H1 (cell line): ENCODE measurements around the gene MCC. TPM values are rescaled to one million over a fixed set of nuclear protein-coding genes. Genes with fewer than 3 reads are reported as not detected.

ENCODE experiments used
- CTCF ChIA-PET: fragments of 300-600 bp; sonication (Branson Sonifier 250); formaldehyde crosslinking; loops from one replicate; lab custom pipeline; 2021; ENCODE audit not compliant: partially characterized antibody; lab: Charles Lee
- POLR2A ChIA-PET: fragments of 300-600 bp; sonication (Branson Sonifier 250); formaldehyde crosslinking; loops from one replicate; lab custom pipeline; 2021; ENCODE audit warnings: inconsistent platforms; ENCODE audit not compliant: partially characterized antibody; lab: Charles Lee
- DNase-seq, 2 experiments: peaks; one replicate each; pipeline versions ENCODE4 v3.0.0 to v3.0.0-alpha.2; 2010 to 2022; ENCODE audit warnings: low spot score in 2 of 2, low read depth in 1 of 2, mixed read lengths in 1 of 2
- FAIRE-seq: peaks from 2 replicates; lab custom pipeline; 2011; peaks lifted over from hg19 to GRCh38; lab: Jason Lieb, UNC
- H2AFZ ChIP-seq: 2 replicates; pipeline ENCODE4 v1.8.1; 2012; ENCODE audit warnings: low read length, inconsistent platforms
- H2AK5ac ChIP-seq: 2 replicates; pipeline ENCODE4 v1.6.1; 2013; ENCODE audit warnings: low read depth, low read length
- H2BK120ac ChIP-seq: replicated peaks from 2 replicates; pipeline ENCODE3; 2013; ENCODE audit warnings: low read depth, low read length, inconsistent platforms
- H2BK12ac ChIP-seq: 2 replicates; pipeline ENCODE4 v1.6.1; 2013; ENCODE audit warnings: low read depth, low read length
- H2BK15ac ChIP-seq: 2 replicates; pipeline ENCODE4 v1.6.1; 2013; ENCODE audit warnings: low read length
- H2BK20ac ChIP-seq: 2 replicates; pipeline ENCODE4 v1.6.1; 2013; ENCODE audit warnings: low read length
- H2BK5ac ChIP-seq: 2 replicates; pipeline ENCODE4 v1.6.1; 2013; ENCODE audit warnings: low read depth, low read length
- H3K14ac ChIP-seq: 2 replicates; pipeline ENCODE4 v1.6.1; 2013; ENCODE audit warnings: inconsistent platforms; ENCODE audit not compliant: insufficient read length
- H3K18ac ChIP-seq: 2 replicates; pipeline ENCODE4 v1.6.1; 2013; ENCODE audit warnings: low read length; ENCODE audit errors: extremely low read depth
- H3K23ac ChIP-seq: 2 replicates; pipeline ENCODE4 v1.6.1; 2013; ENCODE audit warnings: inconsistent platforms; ENCODE audit not compliant: insufficient read length
- H3K23me2 ChIP-seq: 2 replicates; pipeline ENCODE4 v1.6.1; 2013; ENCODE audit warnings: low read depth, low read length
- H3K27ac ChIP-seq: 2 replicates; pipeline ENCODE4 v1.6.1; 2011; ENCODE audit warnings: low read depth, low read length, inconsistent platforms
- H3K27me3 ChIP-seq, 4 experiments: replicated peaks in 1 of 4; 1 replicate in 1 of 4; 2 replicates in 3 of 4; pipeline versions ENCODE4 v1.6.1 to v1.8.1; 2011 to 2013; ENCODE audit warnings: low read length in 3 of 4, mild to moderate bottlenecking in 3 of 4, inconsistent platforms in 2 of 4, mixed read lengths in 2 of 4, moderate library complexity in 1 of 4; ENCODE audit not compliant: control insufficient read depth in 3 of 4, insufficient read depth in 3 of 4; ENCODE audit errors: extremely low read depth in 1 of 4
- H3K36me3 ChIP-seq, 4 experiments: 2 replicates each; pipeline versions ENCODE4 v1.6.1 to v1.8.1; 2011 to 2013; ENCODE audit warnings: mild to moderate bottlenecking in 4 of 4, low read length in 3 of 4, moderate library complexity in 2 of 4, control low read depth in 1 of 4, inconsistent platforms in 1 of 4; ENCODE audit not compliant: insufficient read depth in 4 of 4, control insufficient read depth in 2 of 4
- H3K4ac ChIP-seq: replicated peaks from 2 replicates; pipeline ENCODE3; 2013; ENCODE audit warnings: low read length, low read depth, mixed read lengths, inconsistent platforms; ENCODE audit not compliant: insufficient read length
- H3K4me1 ChIP-seq, 4 experiments: replicated peaks in 1 of 4; 1 replicate in 1 of 4; 2 replicates in 3 of 4; pipeline versions ENCODE4 v1.6.1 to v1.8.1; 2011 to 2013; ENCODE audit warnings: low read length in 3 of 4, inconsistent platforms in 2 of 4, mixed read lengths in 1 of 4; ENCODE audit not compliant: insufficient read depth in 4 of 4, control insufficient read depth in 3 of 4
- H3K4me2 ChIP-seq, 2 experiments: 2 replicates each; pipeline versions ENCODE4 v1.6.1 to v1.8.1; 2011 to 2013; ENCODE audit warnings: low read depth in 2 of 2, low read length in 2 of 2, control low read depth in 1 of 2, inconsistent platforms in 1 of 2, mild to moderate bottlenecking in 1 of 2; ENCODE audit not compliant: insufficient read depth in 1 of 2
- H3K4me3 ChIP-seq, 4 experiments: fragments of 200-600, 300-600 bp in 1 of 4; sonication (generic), shearing (Covaris generic), sonication (Bioruptor Twin) in 1 of 4; 2 replicates each; pipeline versions ENCODE4 v1.5.1 to v1.8.1; 2011 to 2016; ENCODE audit warnings: low read length in 4 of 4, low read depth in 3 of 4, control low read depth in 2 of 4, inconsistent platforms in 2 of 4, mild to moderate bottlenecking in 2 of 4, mixed read lengths in 1 of 4, moderate library complexity in 1 of 4; ENCODE audit not compliant: insufficient read depth in 2 of 4; ENCODE audit errors: extremely low read depth in 1 of 4
- H3K56ac ChIP-seq: replicated peaks from 2 replicates; pipeline ENCODE3; 2013; ENCODE audit warnings: low read depth, mild to moderate bottlenecking, mixed read lengths, low read length, inconsistent platforms; ENCODE audit not compliant: insufficient read length
- H3K79me1 ChIP-seq: 2 replicates; pipeline ENCODE4 v1.6.1; 2013; ENCODE audit warnings: low read depth, low read length, control low read depth
- H3K79me2 ChIP-seq, 2 experiments: 2 replicates each; pipeline versions ENCODE4 v1.6.1 to v1.8.1; 2012 to 2013; ENCODE audit warnings: low read length in 2 of 2, mild to moderate bottlenecking in 2 of 2, inconsistent platforms in 1 of 2; ENCODE audit not compliant: insufficient read depth in 2 of 2, control insufficient read depth in 1 of 2
- H3K9ac ChIP-seq, 4 experiments: replicated peaks in 1 of 4; 1 replicate in 1 of 4; 2 replicates in 3 of 4; pipeline versions ENCODE4 v1.6.1 to v1.8.1; 2011 to 2013; ENCODE audit warnings: low read depth in 3 of 4, low read length in 3 of 4, control low read depth in 2 of 4, mild to moderate bottlenecking in 2 of 4, moderate library complexity in 2 of 4, inconsistent platforms in 1 of 4; ENCODE audit errors: extremely low read depth in 1 of 4
- H3K9me3 ChIP-seq, 2 experiments: 2 replicates each; pipeline versions ENCODE4 v1.6.1 to v1.8.1; 2012 to 2013; ENCODE audit warnings: mild to moderate bottlenecking in 2 of 2, moderate library complexity in 2 of 2, control low read depth in 1 of 2, inconsistent platforms in 1 of 2, low read depth in 1 of 2, low read length in 1 of 2, mixed read lengths in 1 of 2; ENCODE audit not compliant: insufficient read depth in 2 of 2
- H4K20me1 ChIP-seq, 2 experiments: replicated peaks in 1 of 2; 2 replicates each; pipeline versions ENCODE3 to v1.8.1; 2011 to 2013; ENCODE audit warnings: inconsistent platforms in 2 of 2, low read length in 2 of 2, mild to moderate bottlenecking in 1 of 2; ENCODE audit not compliant: insufficient read depth in 2 of 2, control insufficient read depth in 1 of 2
- H4K5ac ChIP-seq: 2 replicates; pipeline ENCODE4 v1.6.1; 2013; ENCODE audit warnings: low read length, low read depth, mixed read lengths, inconsistent platforms; ENCODE audit not compliant: insufficient read length
- H4K8ac ChIP-seq: 2 replicates; pipeline ENCODE4 v1.8.0; 2013; ENCODE audit warnings: mild to moderate bottlenecking, moderate library complexity, low read length, inconsistent platforms; ENCODE audit not compliant: insufficient read depth; ENCODE audit errors: extremely low read depth
- H4K91ac ChIP-seq: replicated peaks from 2 replicates; pipeline ENCODE3; 2013; ENCODE audit warnings: low read length, mixed read lengths, inconsistent platforms; ENCODE audit not compliant: insufficient read length
- BACH1 ChIP-seq: IDR thresholded peaks from 2 replicates; pipeline ENCODE4 v1.6.1; 2012; ENCODE audit warnings: low read length, improper control_type of control experiment
- CHD2 ChIP-seq: IDR thresholded peaks from 2 replicates; pipeline ENCODE4 v1.6.1; 2012; ENCODE audit warnings: low read length, improper control_type of control experiment
- GABPA ChIP-seq: IDR thresholded peaks from 2 replicates; pipeline ENCODE4 v1.6.1; 2011; ENCODE audit warnings: mild to moderate bottlenecking, low read length, moderate library complexity, borderline replicate concordance; ENCODE audit not compliant: insufficient read depth
- HDAC6 ChIP-seq: IDR thresholded peaks from one replicate; pipeline ENCODE4 v1.7.1; 2012; ENCODE audit warnings: low read depth, mild to moderate bottlenecking, inconsistent platforms, low read length, moderate library complexity
- KDM5A ChIP-seq: fragments of 200-600 bp; IDR thresholded peaks from 2 replicates; pipeline ENCODE4 v1.7.1; 2012; ENCODE audit warnings: mild to moderate bottlenecking, low read length, inconsistent platforms, mixed read lengths
- SRF ChIP-seq: IDR thresholded peaks from 2 replicates; pipeline ENCODE4 v1.6.1; 2011; ENCODE audit warnings: mild to moderate bottlenecking, low read depth, low read length, moderate library complexity
- TAF7 ChIP-seq: optimal IDR thresholded peaks from 2 replicates; pipeline ENCODE3; 2011; ENCODE audit warnings: low read depth, mild to moderate bottlenecking, inconsistent platforms, low read length, moderate library complexity, borderline replicate concordance
- WGBS, 2 experiments: shearing (Covaris generic) in 1 of 2; methylation state at CpG; one replicate each; pipeline versions ENCODE4 v1.1.6 to v1.1.7; 2013 to 2015; ENCODE audit warnings: low lambda C conversion rate in 2 of 2, mixed read lengths in 2 of 2, inconsistent platforms in 1 of 2, low coverage in 1 of 2, missing lambda C conversion rate in 1 of 2; ENCODE audit not compliant: insufficient replicate concordance in 2 of 2, insufficient coverage in 1 of 2, insufficient read length in 1 of 2; ENCODE audit errors: extremely low coverage in 1 of 2, missing lambda C conversion rate in 1 of 2; 5-methylcytosine and 5-hydroxymethylcytosine counted together
- polyA plus RNA-seq, 7 experiments: library from polyadenylated mRNA; depleted of rRNA in 3 of 7; stranded (reverse) in 5 of 7; unstranded in 2 of 7; fragments of >200 nt in 5 of 7; fragments of 200-250 nt in 2 of 7; gene quantifications; 1 replicate in 5 of 7; 2 replicates in 1 of 7; 4 replicates in 1 of 7; pipeline versions ENCODE4 v1.2.1 to v1.2.3, GENCODE V29; 2011 to 2013; ENCODE audit warnings: missing spikeins in 2 of 7, mixed read lengths in 2 of 7
- total RNA-seq: library from RNA; stranded (reverse); fragmentation: NEBNext Ultra II Directional; extraction: Animal tissue kit (Norgen Biotek cat#: 25700); gene quantifications from 2 replicates; pipeline ENCODE4 v1.2.1, GENCODE V29; 2021
- TF ChIP-seq, protein P1 (sequence below), 3 experiments: IDR thresholded peaks; 1 replicate in 2 of 3; 2 replicates in 1 of 3; pipeline versions ENCODE4 v1.5.1 to v1.6.1; 2011; ENCODE audit warnings: low read length in 3 of 3, mild to moderate bottlenecking in 3 of 3, inconsistent platforms in 2 of 3, low read depth in 1 of 3, moderate library complexity in 1 of 3; ENCODE audit not compliant: insufficient read depth in 1 of 3; ENCODE audit errors: control extremely low read depth in 1 of 3
- TF ChIP-seq, protein P2 (sequence below): IDR thresholded peaks from 2 replicates; pipeline ENCODE4 v1.6.1; 2012; ENCODE audit warnings: low read length, inconsistent platforms

The MCC gene
- total and polyA plus RNA-seq, 2 of the 8 experiments (the other 6 are each of a cell fraction or from before 2014, with no cell fraction given), result 2.6 to 18.3 TPM

DNA sequence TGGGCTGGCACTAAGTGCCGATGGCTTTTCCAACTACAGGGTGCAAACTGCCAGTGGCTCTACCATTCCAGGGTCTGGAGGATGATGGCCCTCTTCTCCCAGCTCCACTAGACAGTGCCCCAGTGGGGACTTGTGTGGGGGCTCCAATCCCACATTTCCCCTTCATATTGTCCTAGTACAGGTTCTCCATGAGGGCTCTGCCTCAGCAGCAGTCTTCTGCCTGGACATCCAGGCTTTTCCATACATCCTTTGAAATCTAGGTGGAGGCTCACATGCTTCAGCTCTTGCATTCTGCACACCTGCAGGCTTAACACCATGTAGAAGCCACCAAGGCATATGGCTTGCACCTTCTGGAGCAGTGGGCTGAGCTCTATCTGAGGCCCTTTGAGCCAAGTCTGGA lies 123.8 kb downstream of the MCC start:
- Histone ChIP-seq H3K14ac (no peak overlapping the region), H3K36me3 (no peaks in the 10 kb centered on the region), H3K9me3 (peaks cover 6 to 8% of the 10 kb centered on the region in 2 experiments; a peak in 3 of 4 replicates), H3K18ac (no peak overlapping the region), H3K4me3 (no peak overlapping the region), H3K27me3 (no peaks in the 10 kb centered on the region), H3K23me2 (no peaks in the 10 kb centered on the region), H4K5ac (no peak overlapping the region), H3K79me1 (no peaks in the 10 kb centered on the region), H2AFZ (no peak overlapping the region), H3K9ac (no peak overlapping the region), H4K91ac (no peak overlapping the region), H3K27ac (no peak overlapping the region), H3K4me2 (no peak overlapping the region), H2BK120ac (no peak overlapping the region), H4K20me1 (no peaks in the 10 kb centered on the region), H2BK15ac (no peak overlapping the region), H3K23ac (no peak overlapping the region), H4K8ac (no peak overlapping the region), H2BK5ac (no peak overlapping the region), H2AK5ac (no peak overlapping the region), H3K4me1 (no peaks in the 10 kb centered on the region), H2BK20ac (no peak overlapping the region), H3K56ac (no peak overlapping the region), H2BK12ac (no peak overlapping the region), H3K79me2 (no peaks in the 10 kb centered on the region), H3K4ac (no peak overlapping the region)
- POLR2A ChIA-PET, result no interaction called here
- CTCF ChIA-PET, result interaction anchor here (1.0 to 1.3 kb wide), 3 partner anchors 9 to 35 kb away, joined by 3 to 4 read pairs (median 3); no protein-coding TSS in a partner anchor
- no peak for DNase-seq
- TF ChIP-seq, protein P1, sequence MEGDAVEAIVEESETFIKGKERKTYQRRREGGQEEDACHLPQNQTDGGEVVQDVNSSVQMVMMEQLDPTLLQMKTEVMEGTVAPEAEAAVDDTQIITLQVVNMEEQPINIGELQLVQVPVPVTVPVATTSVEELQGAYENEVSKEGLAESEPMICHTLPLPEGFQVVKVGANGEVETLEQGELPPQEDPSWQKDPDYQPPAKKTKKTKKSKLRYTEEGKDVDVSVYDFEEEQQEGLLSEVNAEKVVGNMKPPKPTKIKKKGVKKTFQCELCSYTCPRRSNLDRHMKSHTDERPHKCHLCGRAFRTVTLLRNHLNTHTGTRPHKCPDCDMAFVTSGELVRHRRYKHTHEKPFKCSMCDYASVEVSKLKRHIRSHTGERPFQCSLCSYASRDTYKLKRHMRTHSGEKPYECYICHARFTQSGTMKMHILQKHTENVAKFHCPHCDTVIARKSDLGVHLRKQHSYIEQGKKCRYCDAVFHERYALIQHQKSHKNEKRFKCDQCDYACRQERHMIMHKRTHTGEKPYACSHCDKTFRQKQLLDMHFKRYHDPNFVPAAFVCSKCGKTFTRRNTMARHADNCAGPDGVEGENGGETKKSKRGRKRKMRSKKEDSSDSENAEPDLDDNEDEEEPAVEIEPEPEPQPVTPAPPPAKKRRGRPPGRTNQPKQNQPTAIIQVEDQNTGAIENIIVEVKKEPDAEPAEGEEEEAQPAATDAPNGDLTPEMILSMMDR (IDR thresholded peaks at IDR 0.05; ENCODE audit: control extremely low read depth in 1 of 3, insufficient read depth in 1 of 3, low read depth in 1 of 3, low read length in 3 of 3), result no peak
- TF ChIP-seq BACH1 (no peak), HDAC6 (no peak), TAF7 (no peak), KDM5A (no peak), SRF (no peak), GABPA (no peak), CHD2 (no peak)
- TF ChIP-seq, protein P2, sequence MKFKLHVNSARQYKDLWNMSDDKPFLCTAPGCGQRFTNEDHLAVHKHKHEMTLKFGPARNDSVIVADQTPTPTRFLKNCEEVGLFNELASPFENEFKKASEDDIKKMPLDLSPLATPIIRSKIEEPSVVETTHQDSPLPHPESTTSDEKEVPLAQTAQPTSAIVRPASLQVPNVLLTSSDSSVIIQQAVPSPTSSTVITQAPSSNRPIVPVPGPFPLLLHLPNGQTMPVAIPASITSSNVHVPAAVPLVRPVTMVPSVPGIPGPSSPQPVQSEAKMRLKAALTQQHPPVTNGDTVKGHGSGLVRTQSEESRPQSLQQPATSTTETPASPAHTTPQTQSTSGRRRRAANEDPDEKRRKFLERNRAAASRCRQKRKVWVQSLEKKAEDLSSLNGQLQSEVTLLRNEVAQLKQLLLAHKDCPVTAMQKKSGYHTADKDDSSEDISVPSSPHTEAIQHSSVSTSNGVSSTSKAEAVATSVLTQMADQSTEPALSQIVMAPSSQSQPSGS, result no peak
- WGBS, 2 experiments, result 91% methylated on average over 1 of the region's 1 CpG; no CpG with 5 or more reads in 1 of the 2 experiments
- FAIRE-seq, result no peak
